ENCODE data around the gene HIPK2. TPM values are rescaled to one million over a fixed set of nuclear protein-coding genes. Genes with fewer than 3 reads are reported as not detected.
A peak's percentile ranks its signal among the peaks of the same experiment; 100 is the strongest.

HIPK2 gene
- polyA plus RNA-seq, 2 of the 4 experiments (the other 2 are of a cell fraction) = 11.3 to 12.1 TPM

- no peak for TF ChIP-seq EP300 (IDR thresholded peaks at IDR 0.05)
- TF ChIP-seq ZC3H11A (IDR thresholded peaks at IDR 0.05) = no peak
- TF ChIP-seq JUN (IDR thresholded peaks at IDR 0.05) = no peak
Observed at GRCh38 chr7:139582130-139582650, 195.6 kb downstream of the HIPK2 start (continued).

GRCh38 chr7:139580435-139580834, 197.4 kb downstream of the HIPK2 start:
- CTCF ChIA-PET = interaction anchor here (1.0 to 3.8 kb wide), 8 partner anchors 9 to 425 kb away, joined by 3 to 18 read pairs (median 4); no protein-coding TSS in a partner anchor

GRCh38 chr7:139576179-139576973, 201.4 kb downstream of the HIPK2 start:
- FAIRE-seq (no peak), DNase-seq (ENCODE audit: low read depth in 1 of 2, low spot score in 1 of 2) (no peak), ATAC-seq (peak; percentile 11 to 37; a peak in 3 of 6 replicates)
- H3K4me1 ChIP-seq = no peaks in the 10 kb centered on the region
- 90% methylated on average over 10 of the region's 11 CpGs for WGBS (ENCODE audit: missing lambda C conversion rate)
- TF ChIP-seq RNF2 (IDR thresholded peaks at IDR 0.05; ENCODE audit: borderline replicate concordance, low read depth) (no peak), MAZ (IDR thresholded peaks at IDR 0.05; ENCODE audit: borderline replicate concordance, low read depth, low read length) (no peak), RFX5 (IDR thresholded peaks at IDR 0.05) (no peak)
- no peak overlapping the region for H3K4me2 ChIP-seq
- no peaks in the 10 kb centered on the region for H3K9me3 ChIP-seq
- H3K4me3 ChIP-seq = no peak overlapping the region
- CTCF ChIA-PET = interaction anchor here (0.5 to 1.3 kb wide), 4 partner anchors 9 to 426 kb away, joined by 3 to 4 read pairs (median 4); no protein-coding TSS in a partner anchor
- POLR2A ChIA-PET = no interaction called here
- no peak overlapping the region for H3K27ac ChIP-seq

More at GRCh38 chr7:139580435-139580834, 197.4 kb downstream of the HIPK2 start:
- Histone ChIP-seq H3K9me3 (no peaks in the 10 kb centered on the region), H3K4me2 (no peak overlapping the region), H3K27ac (no peak overlapping the region), H3K4me3 (no peak overlapping the region), H3K4me1 (no peaks in the 10 kb centered on the region)
- DNase-seq (ENCODE audit: low read depth in 1 of 2, low spot score in 1 of 2) (no peak), ATAC-seq (no peak), FAIRE-seq (no peak)
- 86% methylated on average over 3 of the region's 3 CpGs for WGBS (ENCODE audit: missing lambda C conversion rate)
- POLR2A ChIA-PET = no interaction called here
- TF ChIP-seq HOXB5 (CRISPR knock-in tag; IDR thresholded peaks at IDR 0.05) = no peak
- TF ChIP-seq JUNB (IDR thresholded peaks at IDR 0.05) = no peak
- TF ChIP-seq NFE2L2 (conservative IDR thresholded peaks at IDR 0.05; ENCODE audit: low read length) = no peak
- TF ChIP-seq ZNF302 (CRISPR knock-in tag; IDR thresholded peaks at IDR 0.05) = no peak

GRCh38 chr7:139575338-139575680, 202.5 kb downstream of the HIPK2 start:
- no peak for DNase-seq (ENCODE audit: low read depth in 1 of 2, low spot score in 1 of 2)
- TF ChIP-seq NR3C1 (IDR thresholded peaks at IDR 0.05) (no peak), CBX2 (IDR thresholded peaks at IDR 0.05; ENCODE audit: borderline replicate concordance, low read depth) (no peak), JUNB (IDR thresholded peaks at IDR 0.05) (no peak), NFE2L2 (conservative IDR thresholded peaks at IDR 0.05; ENCODE audit: low read length) (no peak), CBX8 (IDR thresholded peaks at IDR 0.05) (no peak), HMGXB4 (CRISPR knock-in tag; IDR thresholded peaks at IDR 0.05; ENCODE audit: borderline replicate concordance) (no peak), RARB (CRISPR knock-in tag; IDR thresholded peaks at IDR 0.05) (no peak), JUN (IDR thresholded peaks at IDR 0.05) (no peak), KDM5A (IDR thresholded peaks at IDR 0.05) (no peak), TP53 (CRISPR knock-in tag; IDR thresholded peaks at IDR 0.05) (no peak), MAX (IDR thresholded peaks at IDR 0.05) (no peak), ELK1 (IDR thresholded peaks at IDR 0.05; ENCODE audit: low read depth, low read length) (no peak), MAFK (IDR thresholded peaks at IDR 0.05; ENCODE audit: partially characterized antibody) (no peak), ATOH8 (CRISPR knock-in tag; IDR thresholded peaks at IDR 0.05; ENCODE audit: low read depth) (no peak), FOXS1 (CRISPR knock-in tag; IDR thresholded peaks at IDR 0.05) (no peak), FOSL2 (IDR thresholded peaks at IDR 0.05) (no peak), FOSL2 (CRISPR knock-in tag; IDR thresholded peaks at IDR 0.05) (no peak), RAD21 (conservative IDR thresholded peaks at IDR 0.05 in 1 of 2, IDR thresholded peaks at IDR 0.05 in 1 of 2) (no peak), CHD4 (IDR thresholded peaks at IDR 0.05; ENCODE audit: borderline replicate concordance) (no peak), HEYL (CRISPR knock-in tag; IDR thresholded peaks at IDR 0.05) (no peak), BHLHE40 (IDR thresholded peaks at IDR 0.05; ENCODE audit: low read depth, low read length) (no peak)
- Histone ChIP-seq H3K9me3 (no peaks in the 10 kb centered on the region), H3K4me1 (no peaks in the 10 kb centered on the region), H3K27ac (no peak overlapping the region), H3K4me3 (no peak overlapping the region), H3K4me2 (no peak overlapping the region)
- POLR2A ChIA-PET = no interaction called here
- no peak for FAIRE-seq
- no peak for ATAC-seq
- WGBS (ENCODE audit: missing lambda C conversion rate) = 97% methylated on average over 6 of the region's 6 CpGs
- CTCF ChIA-PET = interaction anchor here (0.7 to 1.3 kb wide), 3 partner anchors 10 to 75 kb away, joined by 3 to 4 read pairs (median 4); no protein-coding TSS in a partner anchor

Data from A549 (cell line).